ENCODE measurements around the gene CADPS. TPM values are rescaled to one million over a fixed set of nuclear protein-coding genes. Genes with fewer than 3 reads are reported as not detected.
A peak's percentile ranks its signal among the peaks of the same experiment; 100 is the strongest.

CADPS gene
- total RNA-seq, 1 experiment from 2014 or later: not detected

DNA sequence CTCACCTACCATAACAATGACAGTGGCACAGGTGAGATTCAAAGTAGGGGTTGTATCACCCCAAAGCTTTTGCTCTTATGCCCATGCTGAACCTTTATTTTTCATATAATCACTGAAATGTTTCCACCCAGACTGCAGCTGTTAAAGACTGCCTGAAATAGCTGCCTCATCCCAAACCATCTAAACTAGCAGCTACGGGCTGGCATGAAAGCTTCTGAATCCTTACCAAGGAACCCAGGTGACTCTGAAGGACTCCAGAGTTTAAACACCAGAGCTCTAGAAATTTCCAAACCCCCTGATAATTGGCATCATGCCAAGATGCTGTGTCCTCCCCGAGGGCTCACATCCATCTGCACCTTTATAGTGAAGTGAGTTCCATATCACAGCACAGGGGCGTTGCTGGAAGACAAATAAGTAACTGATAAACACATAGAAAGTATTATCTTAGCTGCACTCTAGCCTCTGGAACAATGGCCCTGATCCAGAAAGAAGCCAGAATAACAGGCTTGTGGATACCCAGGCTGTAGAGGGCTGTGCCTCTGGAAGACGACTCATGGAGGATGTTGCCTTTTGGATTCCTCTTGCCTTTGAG lies 238.9 kb downstream of the CADPS start:
- Histone ChIP-seq H3K9me3 (ENCODE audit: low read length) (no peaks in the 10 kb centered on the region), H3K27ac (ENCODE audit: low read length) (no peak overlapping the region), H3K9me2 (replicated peaks; ENCODE audit: low read length) (no peaks in the 10 kb centered on the region), H3K4me3 (ENCODE audit: low read length) (no peak overlapping the region), H2AFZ (ENCODE audit: low read length) (no peak overlapping the region), H3K4me1 (ENCODE audit: insufficient read depth, low read length) (no peaks in the 10 kb centered on the region), H3K4me2 (ENCODE audit: low read length) (no peak overlapping the region), H3F3A (ENCODE audit: low read length, unreplicated experiment) (no peaks in the 10 kb centered on the region), H3K79me2 (ENCODE audit: low read length) (no peaks in the 10 kb centered on the region), H4K20me1 (ENCODE audit: low read length) (no peaks in the 10 kb centered on the region), H3K27me3 (ENCODE audit: low read length) (peaks cover 7% of the 10 kb centered on the region; the same call in 1 of the 2 replicates), H3K9ac (ENCODE audit: low read length) (no peak overlapping the region), H3K36me3 (ENCODE audit: low read depth, low read length) (no peaks in the 10 kb centered on the region)
- no TSS peak for BruUV-seq (replicated peaks)
- ChIA-PET CTCF (no interaction called here), POLR2A (ENCODE audit: unreplicated experiment) (no interaction called here)
- no peak for ATAC-seq
- TF ChIP-seq EZH2phosphoT487 (IDR thresholded peaks at IDR 0.05; ENCODE audit: borderline replicate concordance, low read length) (no peak), EZH2 (IDR thresholded peaks at IDR 0.05; ENCODE audit: low read length, unreplicated experiment) (no peak)
- intact Hi-C loops (cut with micrococcal nuclease): no loop called here
- DNase-seq: no peak

DNA sequence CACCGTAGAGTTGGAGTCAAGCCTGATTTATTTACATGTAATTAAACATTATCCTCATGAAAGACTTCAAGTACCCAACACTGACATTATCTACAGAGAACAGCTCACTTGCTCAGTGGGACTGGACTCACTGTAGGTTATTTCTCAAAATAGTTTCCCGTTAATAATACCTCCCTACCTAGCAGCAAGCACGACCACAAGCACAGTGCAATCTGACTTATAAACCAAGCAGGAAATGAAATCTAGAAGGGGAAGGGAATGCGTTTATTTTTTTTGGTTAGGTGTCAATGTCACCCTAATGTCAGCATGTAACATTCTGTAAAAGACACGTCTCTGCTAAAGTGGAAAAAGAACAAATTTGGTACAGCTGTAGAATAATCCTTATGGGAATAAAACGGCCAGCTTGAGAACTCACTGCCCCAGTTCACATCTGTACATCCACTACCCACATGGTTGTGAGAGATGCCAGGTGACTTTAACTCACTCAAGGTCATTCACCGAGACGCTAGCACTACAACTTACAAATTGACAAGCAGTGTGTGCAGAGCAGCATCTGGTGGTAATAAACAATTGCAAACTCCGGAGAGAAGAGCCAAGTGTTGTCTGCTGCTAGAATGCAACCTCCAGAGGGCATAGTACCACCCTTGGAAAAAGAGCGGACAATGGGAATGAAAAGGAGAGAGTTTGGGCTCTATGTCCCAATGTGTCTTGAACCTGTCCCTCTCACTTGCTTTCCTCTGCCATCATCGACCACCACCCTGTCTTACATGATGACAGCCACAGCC lies 242.5 kb downstream of the CADPS start:
- ATAC-seq (peak; percentile 50; the same call in 1 of the 2 replicates), DNase-seq (no peak)
- ChIA-PET POLR2A (ENCODE audit: unreplicated experiment) (no interaction called here), CTCF (no interaction called here)
- Histone ChIP-seq H3K36me3 (ENCODE audit: low read depth, low read length) (no peaks in the 10 kb centered on the region), H3K9me2 (replicated peaks; ENCODE audit: low read length) (no peaks in the 10 kb centered on the region), H3K4me1 (ENCODE audit: insufficient read depth, low read length) (no peaks in the 10 kb centered on the region), H3K9me3 (ENCODE audit: low read length) (no peaks in the 10 kb centered on the region), H3F3A (ENCODE audit: low read length, unreplicated experiment) (no peaks in the 10 kb centered on the region), H4K20me1 (ENCODE audit: low read length) (no peaks in the 10 kb centered on the region), H3K9ac (ENCODE audit: low read length) (no peak overlapping the region), H3K4me2 (ENCODE audit: low read length) (no peak overlapping the region), H3K79me2 (ENCODE audit: low read length) (no peaks in the 10 kb centered on the region), H3K27me3 (ENCODE audit: low read length) (peaks cover 7% of the 10 kb centered on the region; the same call in 1 of the 2 replicates), H3K4me3 (ENCODE audit: low read length) (no peak overlapping the region), H3K27ac (ENCODE audit: low read length) (no peak overlapping the region), H2AFZ (ENCODE audit: low read length) (no peak overlapping the region)
- intact Hi-C loops (cut with micrococcal nuclease): no loop called here
- no TSS peak for BruUV-seq (replicated peaks)
- no peak for TF ChIP-seq EZH2 (IDR thresholded peaks at IDR 0.05; ENCODE audit: low read length, unreplicated experiment)
- TF ChIP-seq, protein P1, sequence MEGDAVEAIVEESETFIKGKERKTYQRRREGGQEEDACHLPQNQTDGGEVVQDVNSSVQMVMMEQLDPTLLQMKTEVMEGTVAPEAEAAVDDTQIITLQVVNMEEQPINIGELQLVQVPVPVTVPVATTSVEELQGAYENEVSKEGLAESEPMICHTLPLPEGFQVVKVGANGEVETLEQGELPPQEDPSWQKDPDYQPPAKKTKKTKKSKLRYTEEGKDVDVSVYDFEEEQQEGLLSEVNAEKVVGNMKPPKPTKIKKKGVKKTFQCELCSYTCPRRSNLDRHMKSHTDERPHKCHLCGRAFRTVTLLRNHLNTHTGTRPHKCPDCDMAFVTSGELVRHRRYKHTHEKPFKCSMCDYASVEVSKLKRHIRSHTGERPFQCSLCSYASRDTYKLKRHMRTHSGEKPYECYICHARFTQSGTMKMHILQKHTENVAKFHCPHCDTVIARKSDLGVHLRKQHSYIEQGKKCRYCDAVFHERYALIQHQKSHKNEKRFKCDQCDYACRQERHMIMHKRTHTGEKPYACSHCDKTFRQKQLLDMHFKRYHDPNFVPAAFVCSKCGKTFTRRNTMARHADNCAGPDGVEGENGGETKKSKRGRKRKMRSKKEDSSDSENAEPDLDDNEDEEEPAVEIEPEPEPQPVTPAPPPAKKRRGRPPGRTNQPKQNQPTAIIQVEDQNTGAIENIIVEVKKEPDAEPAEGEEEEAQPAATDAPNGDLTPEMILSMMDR (conservative IDR thresholded peaks at IDR 0.05; ENCODE audit: low read depth, low read length): peak; percentile 36; the same call in 1 of the 2 replicates

DNA sequence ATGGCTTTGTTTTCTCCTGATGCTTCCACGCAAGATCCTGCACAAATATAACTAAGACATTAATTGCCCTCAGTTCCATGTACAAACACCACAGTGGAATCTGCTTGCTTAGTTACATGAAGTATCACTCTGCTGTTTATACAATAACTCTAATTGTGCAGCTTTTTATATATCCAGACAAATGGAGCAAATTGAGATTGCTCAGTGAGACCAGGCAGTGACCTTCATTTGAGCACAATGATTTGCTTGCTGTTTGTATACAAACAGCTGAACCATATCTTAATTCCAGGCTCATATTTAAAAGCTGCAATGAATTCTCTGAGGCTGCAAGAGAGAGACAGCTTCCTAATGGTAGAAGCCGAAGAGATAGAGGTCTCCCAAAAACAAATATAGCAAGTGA lies 243.7 kb downstream of the CADPS start:
- TF ChIP-seq EZH2 (IDR thresholded peaks at IDR 0.05; ENCODE audit: low read length, unreplicated experiment) (no peak), EZH2phosphoT487 (IDR thresholded peaks at IDR 0.05; ENCODE audit: borderline replicate concordance, low read length) (no peak)
- TF ChIP-seq, protein P1 (conservative IDR thresholded peaks at IDR 0.05; ENCODE audit: low read depth, low read length): no peak
- Histone ChIP-seq H4K20me1 (ENCODE audit: low read length) (no peaks in the 10 kb centered on the region), H3K27ac (ENCODE audit: low read length) (no peak overlapping the region), H3K9me2 (replicated peaks; ENCODE audit: low read length) (no peaks in the 10 kb centered on the region), H3K4me3 (ENCODE audit: low read length) (no peak overlapping the region), H3K9ac (ENCODE audit: low read length) (no peak overlapping the region), H3K9me3 (ENCODE audit: low read length) (no peaks in the 10 kb centered on the region), H3K27me3 (ENCODE audit: low read length) (peaks cover 7% of the 10 kb centered on the region; the same call in 1 of the 2 replicates), H3K4me1 (ENCODE audit: insufficient read depth, low read length) (no peaks in the 10 kb centered on the region), H3K79me2 (ENCODE audit: low read length) (no peaks in the 10 kb centered on the region), H3F3A (ENCODE audit: low read length, unreplicated experiment) (no peaks in the 10 kb centered on the region), H3K4me2 (ENCODE audit: low read length) (no peak overlapping the region), H2AFZ (ENCODE audit: low read length) (no peak overlapping the region), H3K36me3 (ENCODE audit: low read depth, low read length) (no peaks in the 10 kb centered on the region)
- no TSS peak for BruUV-seq (replicated peaks)
- ChIA-PET CTCF (no interaction called here), POLR2A (ENCODE audit: unreplicated experiment) (no interaction called here)
- intact Hi-C loops (cut with micrococcal nuclease): no loop called here
- no peak for ATAC-seq
- no peak for DNase-seq
